NCI-H2196 treated with DMSO at 0.1 percent for 48 hours (cell line): ENCODE results near the gene SNX5.

Experiments used
- DNase-seq: peaks from one replicate; lab custom pipeline; 2025; ENCODE audit not compliant: unreplicated experiment; lab: John Stamatoyannopoulos, UW

The SNX5 gene

DNA sequence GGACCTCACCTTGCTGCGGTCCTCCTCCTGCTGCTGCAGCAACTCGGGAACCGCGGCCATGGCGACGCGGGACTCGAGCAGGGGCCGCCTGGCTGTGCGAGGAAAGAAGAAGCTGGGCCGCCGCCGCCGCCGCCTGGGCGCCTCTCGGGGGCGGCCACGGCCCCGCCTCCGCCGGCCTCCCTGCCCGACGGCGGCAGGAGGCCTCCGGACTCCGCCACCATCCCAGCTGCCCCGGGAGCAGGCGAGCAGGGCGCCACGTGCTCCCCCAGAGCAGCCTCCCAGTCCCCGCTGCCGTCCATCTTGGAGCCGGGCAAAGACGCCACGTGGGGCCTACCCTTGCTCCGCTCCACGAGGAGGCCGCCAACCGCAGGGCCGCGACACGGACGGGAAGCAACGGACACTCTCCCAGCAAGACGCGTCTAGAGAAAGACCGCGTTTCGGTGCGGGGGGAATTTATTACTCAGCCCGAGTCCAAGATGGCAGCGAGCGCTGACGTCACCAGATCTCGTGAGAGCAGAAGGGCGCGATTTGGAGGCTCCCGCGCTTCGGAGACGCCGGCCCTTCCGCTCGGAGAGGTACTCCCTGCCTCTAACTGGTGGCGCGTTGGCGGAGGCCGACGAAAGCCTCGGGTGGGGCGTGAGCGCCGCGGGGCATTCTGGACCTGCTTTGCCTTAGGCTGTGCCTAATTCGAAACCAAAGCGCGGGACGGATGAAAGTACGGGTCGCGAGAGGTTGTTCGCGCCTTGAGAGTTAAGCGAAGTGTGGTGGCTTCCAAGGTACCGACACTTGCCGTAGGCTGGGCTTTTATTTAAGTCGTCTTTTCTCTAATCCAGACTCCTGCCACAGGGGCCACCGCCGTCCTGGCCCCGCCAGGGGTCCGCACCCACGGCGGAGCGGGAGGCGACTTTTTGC, at the start of gene SNX5, which contains the start of gene MGME1:
SNX5 (minus strand) TSS at position 429 of the 912 bp plus-strand sequence; CDS start at position 60, 369 bp downstream.
MGME1 (plus strand) TSS at position 653 of the 912 bp plus-strand sequence. CDS start 842 bp downstream, outside the sequence.
- DNase-seq = peak; percentile 98

DNA sequence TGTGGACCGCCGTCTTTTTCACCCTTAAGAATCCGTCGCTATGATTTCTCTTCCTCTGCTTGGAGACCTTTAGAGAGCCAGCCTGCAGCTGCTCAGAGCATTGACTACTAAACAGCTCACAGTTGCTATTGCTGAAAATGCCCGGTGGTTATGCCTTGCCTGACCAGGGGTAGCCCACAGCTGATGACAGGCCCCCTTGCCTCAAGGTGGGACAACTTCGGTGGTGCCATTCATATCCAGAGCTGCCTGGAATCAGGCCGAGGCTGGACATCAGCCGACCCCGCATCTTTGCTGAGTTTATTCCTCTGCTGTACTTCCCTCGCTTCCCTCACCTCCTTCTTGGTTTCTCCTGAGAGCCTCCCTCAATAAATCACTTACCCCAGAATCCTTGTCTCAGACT, 49.5 kb upstream of the SNX5 start:
- no peak for DNase-seq

DNA sequence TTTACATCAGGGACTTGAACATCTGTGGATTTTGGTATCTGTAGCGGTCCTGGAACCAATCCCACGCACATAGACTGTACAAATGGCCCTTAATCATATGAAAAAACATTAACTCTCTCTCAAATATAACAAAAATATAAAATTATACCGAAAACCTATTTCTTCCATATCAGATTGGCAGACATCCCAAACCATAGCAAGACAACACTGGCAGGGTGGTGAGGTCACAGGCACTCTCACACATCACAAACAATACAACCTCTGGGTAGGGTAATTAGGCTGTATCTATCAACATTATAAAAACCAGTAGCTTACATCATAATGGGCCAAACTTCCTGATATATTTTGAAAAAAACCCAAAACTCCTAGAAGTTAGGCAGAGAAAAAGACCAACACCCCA, 48.2 kb upstream of the SNX5 start:
- no peak for DNase-seq

DNA sequence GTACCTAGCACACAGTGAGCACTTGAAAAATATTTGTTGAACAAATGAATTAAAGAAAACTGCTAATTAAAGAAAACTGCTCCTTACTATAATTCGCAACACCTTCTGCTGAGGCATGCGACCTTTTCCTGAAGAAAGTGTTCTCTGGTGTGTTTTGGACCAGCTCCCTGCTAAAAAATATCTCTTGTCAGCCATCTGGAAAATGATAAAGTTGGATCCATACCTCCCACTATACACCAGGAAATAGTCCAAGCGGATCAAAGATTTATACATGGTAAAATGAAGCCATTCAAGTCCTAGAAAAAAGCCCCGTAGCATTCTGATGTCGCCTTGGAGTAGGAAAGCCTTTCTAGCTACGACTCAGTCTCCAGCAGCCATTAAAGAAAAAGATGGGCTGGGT, 45.8 kb upstream of the SNX5 start:
- no peak for DNase-seq

DNA sequence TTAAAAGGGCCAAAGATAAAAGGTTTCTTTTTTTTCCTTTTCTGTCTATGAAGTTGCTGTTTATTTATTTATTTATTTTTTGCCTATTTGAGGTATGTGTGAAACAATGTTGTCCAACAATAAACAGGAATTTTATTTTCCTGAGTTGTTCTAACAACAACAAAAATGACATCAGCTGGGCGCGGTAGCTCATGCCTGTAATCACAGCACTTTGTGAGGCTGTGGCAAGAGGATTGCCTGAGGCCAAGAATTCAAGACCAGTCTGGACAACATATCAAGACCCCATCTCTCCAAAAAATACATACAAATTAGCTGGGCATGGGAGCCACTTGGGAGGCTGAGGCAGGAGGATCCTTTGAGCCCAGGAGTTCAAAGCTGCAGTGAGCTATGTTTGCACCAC, 44.3 kb upstream of the SNX5 start:
- no peak for DNase-seq

DNA sequence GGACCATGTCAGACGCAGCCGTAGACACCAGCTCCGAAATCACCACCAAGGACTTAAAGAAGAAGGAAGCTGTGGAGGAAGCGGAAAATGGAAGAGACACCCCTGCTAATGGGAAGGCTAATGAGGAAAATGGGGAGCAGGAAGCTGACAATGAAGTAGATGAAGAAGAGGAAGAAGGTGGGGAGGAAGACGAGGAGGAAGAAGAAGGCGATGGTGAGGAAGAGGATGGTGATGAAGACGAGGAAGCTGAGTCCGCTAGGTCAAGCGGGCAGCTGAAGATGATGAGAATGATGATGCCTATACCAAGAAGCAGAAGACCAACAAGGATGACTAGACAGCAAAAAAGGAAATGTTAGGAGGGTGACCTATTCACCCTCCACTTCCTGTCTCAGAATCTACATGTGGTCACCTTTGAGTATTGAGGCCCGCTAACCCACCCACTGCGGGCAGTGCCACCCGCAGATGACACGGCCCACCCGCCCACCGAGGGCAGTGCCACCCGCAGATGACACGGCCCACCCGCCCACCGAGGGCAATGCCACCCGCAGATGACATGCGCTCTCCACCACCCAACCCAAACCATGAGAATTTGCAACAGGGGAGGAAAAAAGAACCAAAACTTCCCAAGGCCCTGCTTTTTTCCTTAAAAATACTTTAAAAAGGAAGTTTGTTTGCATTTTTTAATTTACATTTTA, 43.5 kb upstream of the SNX5 start:
- no peak for DNase-seq

DNA sequence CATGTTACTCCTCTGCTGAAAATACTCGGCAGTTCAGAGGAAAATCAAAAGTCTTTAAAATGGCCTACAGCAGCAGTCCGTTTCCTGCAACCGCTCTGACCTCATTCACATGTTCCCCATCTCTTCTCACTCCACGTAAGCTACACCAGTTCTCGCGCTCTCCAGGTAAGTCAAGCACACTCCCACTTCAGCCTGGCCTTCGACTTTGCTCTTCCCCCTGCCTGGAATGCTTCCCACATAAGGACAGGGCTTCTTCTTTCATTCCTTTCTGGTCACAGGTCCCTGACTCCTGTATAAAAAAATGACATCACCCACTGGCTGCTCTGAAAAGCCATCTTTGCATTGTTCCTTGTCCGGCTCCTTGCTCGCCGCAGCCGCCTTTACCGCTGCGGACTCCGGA, 42.9 kb upstream of the SNX5 start:
- no peak for DNase-seq

DNA sequence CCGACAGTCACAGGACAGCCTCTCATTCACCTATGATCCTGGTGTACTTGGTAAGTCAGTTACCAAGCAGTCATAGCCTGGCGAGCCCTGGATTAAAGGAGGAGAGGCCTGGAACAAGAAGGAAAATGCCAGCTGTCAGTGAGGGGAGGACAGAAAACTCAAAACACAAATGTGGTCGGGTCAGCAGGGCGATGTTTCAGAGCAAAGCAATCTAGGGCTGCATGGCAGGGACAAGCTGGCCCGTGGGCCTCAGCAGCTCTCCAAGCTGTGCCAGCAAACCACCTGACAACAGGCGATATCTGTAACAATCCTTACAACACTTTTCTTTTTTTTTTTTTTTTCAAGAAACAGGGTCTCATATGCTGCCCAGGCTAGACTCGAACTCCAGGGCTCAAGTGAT, 40.5 kb upstream of the SNX5 start:
- DNase-seq = no peak

DNA sequence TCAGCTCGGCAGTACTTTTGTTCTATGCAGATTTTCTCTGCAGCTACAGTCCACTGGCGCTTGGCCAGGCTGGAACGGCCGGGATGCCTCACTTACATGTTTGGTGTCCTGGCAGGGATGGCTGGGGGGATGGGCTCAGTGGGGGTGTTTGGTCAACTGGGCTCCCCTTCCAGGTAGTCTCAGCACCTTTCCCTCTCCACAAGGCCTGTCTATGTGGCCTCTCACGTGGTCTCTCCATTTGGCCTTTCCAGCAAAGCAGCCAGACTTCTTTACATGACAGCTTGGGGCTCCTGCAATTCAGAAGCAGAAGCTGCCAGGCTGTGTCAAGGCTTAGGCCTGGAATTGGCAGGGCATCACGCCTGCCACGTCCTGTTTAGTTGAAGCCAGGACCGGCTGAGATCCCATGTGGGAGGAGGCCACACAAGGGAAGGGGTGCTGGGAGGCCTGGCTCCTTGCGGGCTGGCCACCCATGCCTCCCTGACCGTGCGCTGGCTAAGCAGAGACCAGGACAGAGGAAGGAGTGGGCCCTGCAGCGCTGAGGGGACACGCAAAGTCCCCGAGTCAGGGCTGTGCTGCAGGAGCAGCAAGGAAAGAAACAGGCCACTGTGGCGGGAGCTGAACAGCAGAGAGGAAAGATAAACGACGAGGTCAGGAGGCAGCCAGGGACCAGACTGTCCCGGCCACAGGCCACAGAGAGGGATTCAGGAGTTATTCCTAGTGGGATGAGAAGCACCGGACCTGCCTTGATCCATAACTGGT, 39.1 kb upstream of the SNX5 start:
- DNase-seq = no peak

DNA sequence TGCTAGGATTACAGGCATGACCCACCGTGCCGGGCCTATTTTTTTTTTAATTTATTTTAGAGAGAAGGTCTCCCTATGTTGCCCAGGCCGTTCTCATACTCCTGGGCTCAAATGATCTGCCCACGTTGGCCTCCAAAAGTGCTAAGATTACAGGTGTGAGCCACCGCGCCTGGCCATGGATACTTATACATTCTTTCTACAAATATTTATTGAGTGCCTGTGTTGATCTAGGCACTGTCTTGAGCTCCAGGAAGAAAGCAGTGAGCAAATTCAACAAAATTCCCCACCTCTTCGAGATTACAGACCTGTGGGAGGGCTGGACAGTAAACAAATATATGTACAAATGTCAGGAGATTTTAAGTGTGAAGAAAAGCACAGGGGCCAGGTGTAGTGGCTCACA, 38.1 kb upstream of the SNX5 start:
- DNase-seq = no peak

DNA sequence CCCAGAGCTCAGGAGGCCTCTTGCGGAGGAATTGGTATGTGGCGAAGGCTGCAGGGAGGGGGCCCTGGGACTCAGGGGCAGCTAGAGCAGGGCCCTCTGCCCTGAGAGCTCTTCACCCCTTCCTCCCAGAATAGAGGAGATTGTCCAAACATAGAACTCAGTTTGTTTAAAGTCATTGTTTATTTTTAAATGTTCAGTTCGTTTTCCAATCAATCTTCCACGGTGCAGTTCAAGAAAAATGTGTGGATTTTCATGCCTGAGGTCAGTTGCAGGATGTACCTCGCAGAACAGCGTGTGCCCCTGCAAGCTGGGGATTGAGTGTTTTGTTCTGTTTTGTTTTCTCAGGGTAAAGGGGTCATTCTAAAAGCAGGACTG, 37.4 kb upstream of the SNX5 start:
- no peak for DNase-seq

DNA sequence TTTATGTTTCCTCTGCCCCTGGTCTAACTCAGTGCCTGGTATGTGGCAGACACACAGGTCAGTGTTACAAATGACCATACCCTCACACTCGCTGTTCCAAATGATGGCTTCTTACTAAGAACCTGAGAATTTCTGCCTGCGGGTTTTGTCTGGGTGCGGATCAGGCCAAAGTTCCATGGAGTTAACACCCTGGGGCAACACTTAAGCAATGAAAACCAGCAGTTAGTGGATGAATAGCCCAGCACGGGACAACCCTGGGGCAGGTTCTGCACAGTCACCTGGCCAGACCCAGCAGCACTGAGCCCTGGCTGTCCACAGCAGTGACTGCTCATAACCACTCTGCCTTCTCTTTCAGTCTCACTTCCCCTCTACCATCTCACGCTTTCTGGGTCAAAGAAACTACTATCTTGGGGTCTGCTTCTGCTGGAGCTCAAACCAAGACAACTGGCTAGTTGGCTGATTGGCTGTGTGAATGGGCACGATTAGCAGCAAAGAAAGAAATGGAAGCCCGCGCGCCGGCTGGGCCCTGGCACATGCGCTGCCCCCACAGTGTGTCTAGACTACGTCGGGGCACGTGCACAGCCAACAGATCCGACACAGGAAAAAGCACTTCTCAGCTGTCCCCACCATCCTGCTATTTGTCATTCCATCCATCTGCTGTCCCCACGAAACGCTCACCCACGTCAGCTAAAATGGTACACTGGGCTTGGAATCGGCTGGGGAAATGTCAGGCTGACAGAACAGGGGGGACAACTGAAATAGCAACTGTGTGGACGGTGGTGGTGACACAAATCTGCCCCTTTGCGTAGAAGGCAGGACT, 36.8 kb upstream of the SNX5 start:
- no peak for DNase-seq

DNA sequence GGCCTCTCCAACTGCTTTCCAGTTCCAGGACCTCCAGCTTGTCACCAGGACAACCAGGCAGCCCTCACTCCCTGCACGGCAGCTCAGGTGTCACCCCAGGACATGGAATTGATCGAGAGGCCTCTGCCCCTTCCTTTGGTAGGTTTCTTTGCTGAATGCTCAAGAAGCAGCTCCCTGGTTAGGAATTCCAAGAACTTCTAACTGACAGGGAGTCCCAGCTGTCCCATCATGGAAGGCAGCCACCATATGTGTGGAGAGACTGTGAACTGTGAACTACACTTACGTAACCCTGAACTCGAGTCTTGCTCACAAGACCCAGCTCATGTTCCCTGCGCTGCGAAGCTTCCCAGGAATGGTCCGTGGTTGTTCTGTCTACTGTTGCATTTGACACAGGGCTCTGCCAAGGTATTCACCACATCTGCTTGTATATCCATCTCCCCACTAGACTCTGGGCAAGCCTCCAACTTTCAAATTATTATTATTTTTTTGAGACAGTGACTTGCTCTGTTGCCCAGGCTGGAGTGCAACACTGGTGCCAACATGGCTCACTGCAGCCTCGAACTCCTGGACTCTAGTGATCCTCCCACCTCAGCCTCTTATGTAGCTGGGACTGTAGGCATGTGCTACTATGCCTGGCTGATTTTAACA, 35.9 kb upstream of the SNX5 start:
- DNase-seq = no peak

DNA sequence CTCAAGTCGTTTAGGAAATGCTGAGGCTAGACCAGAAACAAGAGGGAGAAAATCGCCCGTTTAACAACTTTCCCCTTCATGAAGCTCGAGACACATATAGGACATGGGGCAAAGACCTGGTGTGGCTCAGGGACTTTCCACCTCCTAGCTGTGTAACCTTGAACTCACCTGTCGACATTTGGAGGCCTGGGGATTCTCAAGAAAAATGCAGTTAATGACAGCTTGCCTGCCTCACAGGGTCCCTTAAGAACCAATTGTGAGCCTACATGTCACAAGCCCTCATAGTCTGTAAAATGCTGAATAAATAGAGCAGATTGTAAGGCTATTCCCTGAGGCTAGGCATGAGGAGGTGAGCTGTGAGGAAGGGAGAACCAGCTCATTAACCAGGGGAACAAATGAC, 35.3 kb upstream of the SNX5 start:
- no peak for DNase-seq

DNA sequence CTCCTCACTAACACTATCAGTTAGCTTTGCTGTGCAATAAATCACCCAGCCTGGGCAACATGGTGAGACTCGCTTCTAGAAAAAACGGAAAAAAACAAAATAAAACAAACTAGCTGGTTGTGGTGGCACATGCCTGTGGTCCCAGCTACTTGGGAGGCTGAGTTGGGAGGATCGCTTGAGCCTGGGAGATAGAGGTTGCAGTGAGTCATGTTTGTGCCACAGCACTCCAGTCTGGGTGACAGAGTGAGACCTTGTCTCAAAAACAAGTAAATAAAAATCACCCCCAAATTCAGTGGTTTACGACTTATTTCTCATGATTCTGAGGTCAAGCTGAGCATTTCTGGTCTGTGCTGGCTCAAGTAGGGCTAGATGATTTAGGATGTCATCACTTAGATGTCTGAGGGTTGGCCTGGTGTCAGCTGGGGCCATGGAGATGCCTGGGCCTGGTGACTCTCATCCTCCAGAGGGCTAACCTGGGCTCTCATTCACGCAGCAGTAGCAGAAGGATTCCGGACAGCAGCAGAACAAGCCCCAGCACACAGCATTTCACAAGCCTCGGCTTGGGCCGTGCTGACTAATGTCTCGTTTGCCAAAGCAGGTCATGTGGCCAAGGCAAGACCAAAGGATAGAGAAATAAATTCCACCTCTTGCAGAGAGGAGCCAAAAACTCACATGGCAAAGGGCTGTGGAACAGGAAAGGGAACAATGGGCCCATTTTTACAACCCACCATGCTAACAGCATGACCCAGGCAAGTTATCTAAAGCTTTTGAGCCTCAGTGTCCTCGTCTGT, 32.7 kb upstream of the SNX5 start:
- DNase-seq = no peak

DNA sequence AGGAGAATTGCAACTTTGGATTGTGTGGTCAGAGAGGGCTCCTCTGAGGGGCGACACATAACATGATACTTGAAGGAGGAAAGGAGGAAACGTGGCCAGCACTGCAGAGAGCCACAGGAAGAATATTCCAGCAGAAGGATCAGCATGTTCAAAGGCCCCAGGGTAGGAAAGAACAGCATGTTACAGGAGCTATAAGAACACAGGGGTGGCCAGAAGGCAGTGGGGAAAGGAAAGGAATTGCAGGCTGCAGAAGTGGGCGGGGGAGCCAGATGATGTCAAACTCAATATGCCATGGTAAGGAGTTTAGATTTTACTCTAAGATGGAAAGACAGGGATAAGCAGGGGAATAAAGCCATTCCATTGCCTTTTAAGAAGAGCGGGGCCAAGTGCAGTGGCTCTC, 31.0 kb upstream of the SNX5 start:
- no peak for DNase-seq

DNA sequence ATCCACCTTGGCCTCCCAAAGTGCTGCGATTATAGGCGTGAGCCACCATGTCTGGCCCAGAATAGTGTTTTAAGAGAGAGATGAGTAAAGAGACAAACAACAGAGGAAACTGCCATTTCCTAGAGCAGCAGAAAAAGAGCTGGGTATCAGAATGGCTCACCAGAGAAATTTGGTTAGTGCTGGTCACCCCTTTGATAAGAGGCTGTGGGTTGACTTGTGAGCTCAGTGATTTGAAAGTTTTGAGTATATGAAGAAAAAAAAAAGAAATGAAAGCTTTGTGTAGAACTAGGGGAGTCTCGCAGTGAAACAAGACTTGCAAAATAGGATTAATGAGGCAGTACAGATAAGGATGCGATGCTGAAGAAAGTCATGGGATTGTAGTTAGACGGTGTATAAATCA, 29.9 kb upstream of the SNX5 start:
- DNase-seq = no peak

DNA sequence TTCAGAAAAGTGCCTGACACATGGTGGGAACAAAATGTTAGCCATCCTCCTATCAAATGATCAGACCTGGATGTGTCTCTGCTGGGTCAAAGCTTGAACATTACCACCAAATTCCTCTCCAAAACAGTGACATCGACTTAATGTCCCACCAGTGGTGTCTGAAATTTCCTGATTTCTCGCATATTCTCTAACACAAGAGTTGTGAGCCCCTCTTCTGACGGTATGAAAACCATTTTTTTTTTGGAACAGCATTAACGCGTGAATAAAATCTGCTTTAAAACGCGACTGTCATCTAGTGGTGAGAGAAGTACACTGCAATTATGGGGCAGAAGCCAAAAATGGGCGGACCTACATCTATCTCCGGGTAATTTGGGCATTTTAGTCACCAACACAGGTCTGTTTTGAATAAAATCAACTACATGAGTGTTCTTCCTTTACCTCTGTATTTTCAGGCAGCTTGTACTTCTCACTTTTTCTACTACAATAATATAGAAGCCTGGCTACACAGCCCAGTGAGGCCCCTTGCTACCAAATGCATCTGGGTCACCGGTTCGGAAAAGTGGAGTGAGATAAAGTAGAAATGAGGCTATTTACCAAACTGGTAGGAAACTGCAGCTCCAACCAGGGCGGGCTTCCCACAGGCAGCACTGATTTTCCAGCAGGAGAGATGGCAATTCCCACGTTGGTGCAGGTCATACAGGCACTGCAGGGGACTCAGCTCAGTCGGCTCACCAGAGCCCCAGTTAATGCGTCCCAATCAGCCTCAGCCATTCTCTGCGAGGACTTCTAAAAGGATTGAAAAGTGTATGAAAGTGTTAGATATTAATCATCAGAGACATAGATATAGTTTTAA, 27.6 kb upstream of the SNX5 start:
- DNase-seq = peak; percentile 50

DNA sequence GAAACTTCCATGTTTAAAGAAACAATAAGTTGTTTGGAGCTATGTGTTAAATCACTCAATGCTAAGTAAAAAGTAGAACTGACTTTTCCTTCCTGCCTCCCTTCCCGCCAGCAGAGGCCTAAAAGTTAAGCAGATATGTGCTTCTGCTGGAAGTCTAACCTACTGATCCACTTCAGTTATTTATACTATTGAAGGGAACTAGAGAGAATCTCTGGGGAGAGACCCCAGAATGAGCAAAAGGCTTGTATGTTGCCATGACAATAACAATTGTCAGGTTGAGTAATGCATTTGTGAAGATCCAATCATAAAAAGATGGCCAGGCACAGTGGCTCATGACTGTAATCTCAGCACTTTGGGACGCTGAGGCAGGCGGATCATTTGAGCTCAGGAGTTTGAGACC, 25.0 kb upstream of the SNX5 start:
- no peak for DNase-seq
